C4-2B (cell line): ENCODE measurements around the gene ADGB.

Source experiments
- ZFX ChIP-seq: fragments of 450-650 bp; IDR thresholded peaks from 2 replicates; pipeline ENCODE4 v1.6.1; 2017
- TF ChIP-seq, protein P1 (sequence below): fragments of 450-650 bp; conservative IDR thresholded peaks from 2 replicates; pipeline ENCODE4 v1.5.1; 2017; ENCODE audit warnings: mild to moderate bottlenecking

DNA sequence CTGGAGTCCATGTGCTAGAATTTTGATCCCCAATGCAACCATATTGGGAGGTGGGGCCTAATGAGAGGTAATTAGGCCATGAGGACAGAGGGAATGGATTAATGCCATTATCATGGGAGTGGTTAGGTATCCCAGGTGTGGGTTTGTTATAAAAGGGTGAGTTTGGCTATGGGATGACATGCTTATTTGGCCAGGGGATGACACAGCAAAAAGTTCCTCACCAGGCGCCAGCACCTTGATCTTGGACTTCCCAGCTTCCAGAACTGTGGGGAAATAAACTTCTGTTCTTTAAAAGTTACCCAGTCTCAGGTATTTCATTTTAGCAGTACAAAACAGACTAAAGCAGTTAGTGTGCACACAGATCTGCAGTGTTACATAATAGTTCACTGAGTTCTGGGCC lies 84.1 kb downstream of the ADGB start:
- TF ChIP-seq, protein P1, sequence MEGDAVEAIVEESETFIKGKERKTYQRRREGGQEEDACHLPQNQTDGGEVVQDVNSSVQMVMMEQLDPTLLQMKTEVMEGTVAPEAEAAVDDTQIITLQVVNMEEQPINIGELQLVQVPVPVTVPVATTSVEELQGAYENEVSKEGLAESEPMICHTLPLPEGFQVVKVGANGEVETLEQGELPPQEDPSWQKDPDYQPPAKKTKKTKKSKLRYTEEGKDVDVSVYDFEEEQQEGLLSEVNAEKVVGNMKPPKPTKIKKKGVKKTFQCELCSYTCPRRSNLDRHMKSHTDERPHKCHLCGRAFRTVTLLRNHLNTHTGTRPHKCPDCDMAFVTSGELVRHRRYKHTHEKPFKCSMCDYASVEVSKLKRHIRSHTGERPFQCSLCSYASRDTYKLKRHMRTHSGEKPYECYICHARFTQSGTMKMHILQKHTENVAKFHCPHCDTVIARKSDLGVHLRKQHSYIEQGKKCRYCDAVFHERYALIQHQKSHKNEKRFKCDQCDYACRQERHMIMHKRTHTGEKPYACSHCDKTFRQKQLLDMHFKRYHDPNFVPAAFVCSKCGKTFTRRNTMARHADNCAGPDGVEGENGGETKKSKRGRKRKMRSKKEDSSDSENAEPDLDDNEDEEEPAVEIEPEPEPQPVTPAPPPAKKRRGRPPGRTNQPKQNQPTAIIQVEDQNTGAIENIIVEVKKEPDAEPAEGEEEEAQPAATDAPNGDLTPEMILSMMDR = no peak
- TF ChIP-seq ZFX = no peak
